Lung (tissue), 16 donors: ENCODE measurements around the gene UTP18. TPM values are rescaled to one million over a fixed set of nuclear protein-coding genes. Genes with fewer than 3 reads are reported as not detected.

Experiments used
- ATAC-seq: fragments of 200-7000 bp; cut with Tn5 transposase; one replicate; pipeline ENCODE4 v1.9.1; 2020; ENCODE audit warnings: moderate number of reproducible peaks; ENCODE audit not compliant: insufficient read depth, low FRiP score
- DNase-seq, 3 donors: peaks; one replicate each; pipeline ENCODE4 v3.0.0-alpha.2; 2013 to 2017
- H3K27ac ChIP-seq, 2 donors: one replicate each; pipeline ENCODE4 v1.5.1; 2013; ENCODE audit warnings: mild to moderate bottlenecking in 2 of 2, moderate library complexity in 2 of 2, control low read depth in 1 of 2, inconsistent platforms in 1 of 2, low read depth in 1 of 2, low read length in 1 of 2
- H3K27me3 ChIP-seq, 3 donors: one replicate each; pipeline ENCODE4 v1.5.1; 2013; ENCODE audit warnings: low read length in 2 of 3; ENCODE audit not compliant: control insufficient read depth in 3 of 3, insufficient read depth in 3 of 3
- H3K36me3 ChIP-seq, 4 donors: one replicate each; pipeline ENCODE4 v1.5.1; 2013; ENCODE audit warnings: low read length in 4 of 4, mild to moderate bottlenecking in 1 of 4, moderate library complexity in 1 of 4; ENCODE audit not compliant: control insufficient read depth in 4 of 4, insufficient read depth in 4 of 4
- H3K4me1 ChIP-seq, 5 donors: one replicate each; pipeline ENCODE4 v1.5.1; 2013; ENCODE audit warnings: low read length in 5 of 5, mild to moderate bottlenecking in 2 of 5, moderate library complexity in 1 of 5; ENCODE audit not compliant: control insufficient read depth in 5 of 5, insufficient read depth in 5 of 5
- H3K4me3 ChIP-seq: one replicate; pipeline ENCODE4 v1.5.1; 2013; ENCODE audit warnings: mild to moderate bottlenecking, control low read depth, moderate library complexity
- H3K9ac ChIP-seq, 2 donors: one replicate each; pipeline ENCODE4 v1.5.1; 2013; ENCODE audit warnings: low read length in 2 of 2, control low read depth in 1 of 2; ENCODE audit not compliant: insufficient read depth in 1 of 2
- H3K9me3 ChIP-seq, 4 donors: one replicate each; pipeline ENCODE4 v1.5.1; 2013; ENCODE audit warnings: low read length in 3 of 4, mild to moderate bottlenecking in 1 of 4, moderate library complexity in 1 of 4; ENCODE audit not compliant: control insufficient read depth in 4 of 4, insufficient read depth in 3 of 4
- CTCF ChIP-seq: IDR thresholded peaks from 2 replicates; pipeline ENCODE4 v1.5.1; 2012; ENCODE audit warnings: mild to moderate bottlenecking; ENCODE audit errors: control extremely low read depth, extremely low read depth
- WGBS, 2 donors: extraction: QIAGEN DNeasy Blood & Tissue Kit; methylation state at CpG; one replicate each; pipeline ENCODE4 v1.1.7; 2013; 5-methylcytosine and 5-hydroxymethylcytosine counted together
- long read RNA-seq, 5 donors: transcript quantifications; one replicate each; lab custom pipeline, GENCODE V29; 2026
- polyA plus RNA-seq, 2 donors: library from polyadenylated mRNA; stranded (reverse); fragments of 200-250 nt; gene quantifications; one replicate each; pipeline ENCODE4 v1.2.1, GENCODE V29; 2013
- total RNA-seq, 2 donors: library from RNA; depleted of rRNA in 1 of 2; stranded (reverse); fragments of >200 nt in 1 of 2; gene quantifications; one replicate each; pipeline ENCODE4 v1.2.1, GENCODE V29; 2014 to 2021
- donor health status: control.
- donor health status: control.
- donor health status: Bipolar disorder and iron deficiency.
- donor health status: healthy.
- donor health status: DM: yes; HTN: yes; CAD: no.

UTP18 gene
- total RNA-seq: 10 to 100 TPM; 25.7 to 30.2 TPM
- polyA plus RNA-seq: 10 to 100 TPM; 19.2 to 40.3 TPM
- long read RNA-seq, donor 1, transcript UTP18-201 (14 exons, 1,894 nt): major isoform, 10 of 23 reads
- long read RNA-seq, donor 1, partial matches to known transcripts: 13 of 23 reads
- long read RNA-seq, donor 1, other reads (novel, unspliced or antisense): 0 of 23 reads
- long read RNA-seq, donor 2, partial matches to known transcripts: 0 of 3 reads
- long read RNA-seq, donor 2, other reads (novel, unspliced or antisense): 0 of 3 reads
- long read RNA-seq, donor 3, transcript UTP18-201 (14 exons, 1,894 nt): major isoform, 10 of 10 reads
- long read RNA-seq, donor 3, partial matches to known transcripts: 0 of 10 reads
- long read RNA-seq, donor 3, other reads (novel, unspliced or antisense): 0 of 10 reads
- long read RNA-seq, donor 4, partial matches to known transcripts: 0 of 1 reads
- long read RNA-seq, donor 4, other reads (novel, unspliced or antisense): 0 of 1 reads
- long read RNA-seq, donor 5, transcript UTP18-201 (14 exons, 1,894 nt): major isoform, 15 of 15 reads
- long read RNA-seq, donor 5, partial matches to known transcripts: 0 of 15 reads
- long read RNA-seq, donor 5, other reads (novel, unspliced or antisense): 0 of 15 reads

GRCh38 chr17:51260237-51261023 is at the start of gene UTP18:
Gene UTP18 (plus strand): TSS chr17:51260546. CDS start chr17:51260585, 39 bp downstream.
- H3K4me1 ChIP-seq: peaks cover 1 to 35% (median 14%) of the 10 kb centered on the region in 5 donors
- H3K27ac ChIP-seq: peak within 1 kb of the TSS; percentile 92 to 94
- 0 to 1% methylated on average over 60 to 93 of the region's 93 CpGs for WGBS, 2 donors
- no peaks in the 10 kb centered on the region for H3K9me3 ChIP-seq
- peak; percentile 98 to 99 (median 99) for DNase-seq
- H3K9ac ChIP-seq: peak within 1 kb of the TSS; percentile 77 to 83
- TF ChIP-seq CTCF: no peak
- peaks cover 0 to 20% (median 3%) of the 10 kb centered on the region in 4 donors for H3K36me3 ChIP-seq
- ATAC-seq: peak; percentile 96
- H3K4me3 ChIP-seq: peak within 1 kb of the TSS; percentile 96
- H3K27me3 ChIP-seq: no peaks in the 10 kb centered on the region

GRCh38 chr17:51214920-51215319 is 45.4 kb upstream of the UTP18 start:
- Histone ChIP-seq H3K9ac (no peak overlapping the region), H3K36me3 (peaks cover 12 to 50% (median 17%) of the 10 kb centered on the region in 4 donors), H3K27me3 (no peaks in the 10 kb centered on the region), H3K9me3 (no peaks in the 10 kb centered on the region), H3K27ac (no peak overlapping the region), H3K4me1 (no peaks in the 10 kb centered on the region), H3K4me3 (no peak overlapping the region)
- TF ChIP-seq CTCF: no peak
- 89 to 94% methylated on average over 1 of the region's 1 CpG for WGBS, 2 donors
- DNase-seq (no peak), ATAC-seq (no peak)

- Histone ChIP-seq H3K9me3 (no peaks in the 10 kb centered on the region), H3K9ac (no peak overlapping the region), H3K4me1 (no peaks in the 10 kb centered on the region), H3K4me3 (no peak overlapping the region), H3K36me3 (peaks cover 12 to 50% (median 23%) of the 10 kb centered on the region in 4 donors), H3K27ac (no peak overlapping the region), H3K27me3 (no peaks in the 10 kb centered on the region)
- DNase-seq (no peak), ATAC-seq (no peak)
- TF ChIP-seq CTCF: no peak
- 83 to 90% methylated on average over 1 of the region's 1 CpG for WGBS, 2 donors
Observed at GRCh38 chr17:51217946-51218345, 42.4 kb upstream of the UTP18 start.
